B cell (primary cell): Measurements from ENCODE around the gene RING1. TPM values are rescaled to one million over a fixed set of nuclear protein-coding genes. Genes with fewer than 3 reads are reported as not detected.

ENCODE experiments used
- ATAC-seq: fragments of 200-7000 bp; cut with Tn5 transposase; one replicate; pipeline ENCODE4 v1.10.0; 2021; ENCODE audit warnings: low read depth, mild to moderate bottlenecking, moderate number of reproducible peaks, moderate library complexity
- CTCF ChIA-PET: fragments of 350-600 bp; sonication (Branson Sonifier 250); formaldehyde crosslinking; loops from one replicate; lab custom pipeline; 2021; ENCODE audit warnings: antibody characterized with exemption, inconsistent platforms; lab: Charles Lee
- POLR2A ChIA-PET: fragments of 350-600 bp; sonication (Branson Sonifier 250); formaldehyde crosslinking; loops from one replicate; lab custom pipeline; 2021; ENCODE audit warnings: antibody characterized with exemption; lab: Charles Lee
- DNase-seq: peaks from one replicate; pipeline ENCODE4 v3.0.0; 2013
- H2AFZ ChIP-seq: 2 replicates; pipeline ENCODE4 v1.6.1; 2012; ENCODE audit warnings: mild to moderate bottlenecking, low read depth, low read length; ENCODE audit not compliant: insufficient read depth, poor library complexity, severe bottlenecking
- H3K27ac ChIP-seq, 2 donors: 1 replicate in 1 of 2; 2 replicates in 1 of 2; pipeline ENCODE4 v1.5.1; 2012 to 2013; ENCODE audit warnings: low read length in 2 of 2, mild to moderate bottlenecking in 2 of 2, moderate library complexity in 1 of 2
- H3K27me3 ChIP-seq, 4 experiments: fragments of 200-600 bp in 1 of 4; sonication (generic) in 1 of 4; replicated peaks in 1 of 4; 1 replicate in 2 of 4; 2 replicates in 2 of 4; pipeline versions ENCODE4 v1.6.1 to v1.7.0; 2013 to 2016; ENCODE audit warnings: low read length in 3 of 4, mild to moderate bottlenecking in 2 of 4, mixed read lengths in 1 of 4, moderate library complexity in 1 of 4; ENCODE audit not compliant: insufficient read depth in 4 of 4, control insufficient read depth in 3 of 4; ENCODE audit errors: control extremely low read depth in 1 of 4
- H3K36me3 ChIP-seq, 2 experiments: replicated peaks in 1 of 2; 1 replicate in 1 of 2; 2 replicates in 1 of 2; pipeline versions ENCODE4 v1.6.1 to v1.7.1; 2013; ENCODE audit warnings: low read length in 1 of 2; ENCODE audit not compliant: insufficient read depth in 2 of 2, control insufficient read depth in 1 of 2; ENCODE audit errors: control extremely low read depth in 1 of 2, extremely low read depth in 1 of 2
- H3K4me1 ChIP-seq, 2 donors: fragments of 200-600 bp in 1 of 2; sonication (generic) in 1 of 2; 1 replicate in 1 of 2; 2 replicates in 1 of 2; pipeline versions ENCODE4 v1.5.1 to v1.6.1; 2013 to 2017; ENCODE audit warnings: low read length in 2 of 2; ENCODE audit not compliant: control insufficient read depth in 2 of 2, insufficient read depth in 2 of 2
- H3K4me2 ChIP-seq: replicated peaks from 2 replicates; pipeline ENCODE3; 2012; ENCODE audit warnings: mild to moderate bottlenecking, low read depth, low read length; ENCODE audit not compliant: poor library complexity, severe bottlenecking
- H3K4me3 ChIP-seq, 5 experiments: fragments of 200-600 bp in 1 of 5; sonication (generic) in 1 of 5; 1 replicate in 3 of 5; 2 replicates in 2 of 5; pipeline versions ENCODE4 v1.5.1 to v1.7.0; 2011 to 2016; ENCODE audit warnings: low read length in 4 of 5, mild to moderate bottlenecking in 4 of 5, low read depth in 2 of 5, control low read depth in 1 of 5, moderate library complexity in 1 of 5; ENCODE audit not compliant: insufficient read depth in 1 of 5; ENCODE audit errors: control extremely low read depth in 1 of 5, extremely low read depth in 1 of 5
- H3K79me2 ChIP-seq: fragments of 200-600 bp; sonication (generic); one replicate; pipeline ENCODE4 v1.6.0; 2016; ENCODE audit warnings: low read length; ENCODE audit not compliant: control insufficient read depth, insufficient read depth
- H3K9ac ChIP-seq: fragments of 200-600 bp; sonication (generic); 2 replicates; pipeline ENCODE4 v1.6.1; 2017; ENCODE audit warnings: mild to moderate bottlenecking, low read length, moderate library complexity
- H3K9me3 ChIP-seq, 3 donors: one replicate each; pipeline versions ENCODE4 v1.6.1 to v1.7.1; 2013; ENCODE audit warnings: low read length in 2 of 3; ENCODE audit not compliant: control insufficient read depth in 2 of 3, insufficient read depth in 1 of 3; ENCODE audit errors: control extremely low read depth in 1 of 3
- H4K20me1 ChIP-seq: 2 replicates; pipeline ENCODE4 v1.6.0; 2012; ENCODE audit warnings: mild to moderate bottlenecking, low read length; ENCODE audit not compliant: insufficient read depth, control insufficient read depth, poor library complexity, severe bottlenecking
- H3K27ac Mint-ChIP-seq: one replicate; pipeline ENCODE4 v1.8.0; 2021; ENCODE audit warnings: mixed read lengths
- H3K27me3 Mint-ChIP-seq: one replicate; pipeline ENCODE4 v1.8.0; 2021; ENCODE audit warnings: mixed read lengths
- H3K4me1 Mint-ChIP-seq: one replicate; pipeline ENCODE4 v1.8.0; 2021; ENCODE audit warnings: mixed read lengths
- H3K4me3 Mint-ChIP-seq: one replicate; pipeline ENCODE4 v1.8.0; 2021; ENCODE audit warnings: mixed read lengths
- H3K9me3 Mint-ChIP-seq: one replicate; pipeline ENCODE4 v1.8.0; 2022; ENCODE audit warnings: mixed read lengths; ENCODE audit not compliant: insufficient read depth
- EZH2 ChIP-seq: IDR thresholded peaks from 2 replicates; pipeline ENCODE4 v1.6.1; 2012; ENCODE audit warnings: borderline replicate concordance, low read depth, mild to moderate bottlenecking, moderate library complexity, low read length; ENCODE audit not compliant: insufficient read depth, poor library complexity, severe bottlenecking
- WGBS: methylation state at CpG from one replicate; pipeline ENCODE4 v1.1.5; 2013; ENCODE audit warnings: missing lambda C conversion rate; ENCODE audit not compliant: insufficient coverage; 5-methylcytosine and 5-hydroxymethylcytosine counted together
- intact Hi-C: fragments of 100-400 bp; cut with micrococcal nuclease; formaldehyde crosslinking; loops from one replicate; pipeline ENCODE4 v1.10.0; 2022
- polyA plus RNA-seq: library from polyadenylated mRNA; depleted of rRNA; stranded (reverse); fragments of >200 nt; gene quantifications from 2 replicates; pipeline ENCODE4 v1.2.3, GENCODE V29; 2012
- total RNA-seq, 2 donors: library from RNA; stranded (reverse); fragments of 120-200 nt in 1 of 2; gene quantifications; 1 replicate in 1 of 2; 2 replicates in 1 of 2; pipeline versions ENCODE4 v1.2.3 to v1.2.4, GENCODE V29; 2013 to 2022
- TF ChIP-seq, protein P1 (sequence below): fragments of 200-600 bp; IDR thresholded peaks from one replicate; pipeline ENCODE4 v1.8.0; 2022; ENCODE audit warnings: antibody characterized with exemption, mild to moderate bottlenecking

Gene RING1
- total and polyA plus RNA-seq, 2 donors (not counting 1 experiment from before 2014, with no cell fraction given): 37.1 to 44.2 TPM

DNA sequence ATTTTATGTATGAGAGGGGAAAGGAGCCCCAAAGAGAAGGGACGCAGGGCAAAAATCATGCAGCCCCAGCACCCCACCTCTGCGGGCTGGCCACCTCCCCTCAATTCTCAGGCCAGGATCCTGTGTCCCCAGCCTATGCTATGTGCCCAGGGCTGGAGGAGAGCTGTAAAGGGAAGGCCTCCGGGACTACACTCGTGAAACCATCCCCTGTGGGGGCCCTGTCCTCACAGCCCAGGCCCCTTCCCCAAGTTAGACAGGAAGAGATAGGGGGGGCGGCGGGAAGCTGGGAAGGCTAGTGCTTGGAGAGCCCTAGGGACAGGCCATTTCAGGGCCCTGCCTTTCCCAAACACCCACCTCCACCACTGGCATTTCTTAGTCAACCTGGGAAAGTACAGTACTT, 14.7 kb upstream of the RING1 start:
- Histone ChIP-seq H3K4me2 (peak overlapping the region; percentile 98), H3K36me3 (peaks cover 0 to 37% of the 10 kb centered on the region in 2 experiments), H4K20me1 (peaks cover 15% of the 10 kb centered on the region), H3K4me1 (peaks cover 21 to 30% of the 10 kb centered on the region in 2 donors), H2AFZ (no peak overlapping the region), H3K9ac (no peak overlapping the region), H3K4me3 (peak overlapping the region in 1 of 5 experiments; percentile 2), H3K79me2 (peaks cover 11% of the 10 kb centered on the region), H3K27ac (no peak overlapping the region), H3K27me3 (peaks cover 0 to 38% (median 15%) of the 10 kb centered on the region in 4 experiments), H3K9me3 (peaks cover 0 to 8% (median 0%) of the 10 kb centered on the region in 3 donors)
- DNase-seq (no peak), ATAC-seq (no peak)
- ChIA-PET CTCF (no interaction called here), POLR2A (interaction anchor here (0.6 kb wide), 1 partner anchor 56 kb away, joined by 3 read pairs; no protein-coding TSS in a partner anchor)
- H3K9me3 Mint-ChIP-seq: no peaks in the 10 kb centered on the region
- intact Hi-C loops: loop anchor here (2.0 kb wide), 1 partner anchor 15 kb away; the partner anchor contains the start of gene RING1
- 83% methylated on average over 4 of the region's 6 CpGs for WGBS
- H3K27ac Mint-ChIP-seq: peak overlapping the region; percentile 26
- H3K4me3 Mint-ChIP-seq: peak overlapping the region; percentile 59
- H3K27me3 Mint-ChIP-seq: peaks cover 17% of the 10 kb centered on the region
- no peak for TF ChIP-seq EZH2
- TF ChIP-seq, protein P1, sequence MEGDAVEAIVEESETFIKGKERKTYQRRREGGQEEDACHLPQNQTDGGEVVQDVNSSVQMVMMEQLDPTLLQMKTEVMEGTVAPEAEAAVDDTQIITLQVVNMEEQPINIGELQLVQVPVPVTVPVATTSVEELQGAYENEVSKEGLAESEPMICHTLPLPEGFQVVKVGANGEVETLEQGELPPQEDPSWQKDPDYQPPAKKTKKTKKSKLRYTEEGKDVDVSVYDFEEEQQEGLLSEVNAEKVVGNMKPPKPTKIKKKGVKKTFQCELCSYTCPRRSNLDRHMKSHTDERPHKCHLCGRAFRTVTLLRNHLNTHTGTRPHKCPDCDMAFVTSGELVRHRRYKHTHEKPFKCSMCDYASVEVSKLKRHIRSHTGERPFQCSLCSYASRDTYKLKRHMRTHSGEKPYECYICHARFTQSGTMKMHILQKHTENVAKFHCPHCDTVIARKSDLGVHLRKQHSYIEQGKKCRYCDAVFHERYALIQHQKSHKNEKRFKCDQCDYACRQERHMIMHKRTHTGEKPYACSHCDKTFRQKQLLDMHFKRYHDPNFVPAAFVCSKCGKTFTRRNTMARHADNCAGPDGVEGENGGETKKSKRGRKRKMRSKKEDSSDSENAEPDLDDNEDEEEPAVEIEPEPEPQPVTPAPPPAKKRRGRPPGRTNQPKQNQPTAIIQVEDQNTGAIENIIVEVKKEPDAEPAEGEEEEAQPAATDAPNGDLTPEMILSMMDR: no peak
- H3K4me1 Mint-ChIP-seq: peaks cover 35% of the 10 kb centered on the region

DNA sequence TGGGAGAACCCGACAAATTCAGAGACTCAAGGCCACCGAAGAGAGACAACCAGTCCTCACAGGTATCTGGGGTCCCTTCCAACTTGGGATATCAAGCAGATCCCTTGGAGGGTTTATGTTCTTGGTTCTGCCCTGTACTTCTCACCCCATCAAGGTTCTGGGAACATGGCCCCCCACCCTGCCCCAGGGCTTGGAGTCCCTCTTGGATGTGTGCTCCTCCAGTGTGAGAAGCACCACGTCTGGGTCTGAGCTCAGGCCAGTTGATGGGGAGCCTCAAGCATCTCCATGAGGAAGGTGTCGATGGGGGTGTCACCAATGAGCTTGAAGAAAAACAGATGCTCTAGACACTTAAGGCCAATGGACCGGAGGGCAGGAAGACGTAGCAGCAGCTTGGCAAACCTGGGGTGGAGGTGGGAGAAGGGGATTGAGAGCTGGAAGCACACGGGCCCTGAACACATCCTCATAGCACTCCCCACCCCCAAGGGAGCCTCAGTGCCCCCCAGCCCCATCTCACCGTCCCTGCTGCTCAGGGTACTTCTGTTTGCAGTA, 13.8 kb upstream of the RING1 start:
- WGBS: 92% methylated on average over 5 of the region's 8 CpGs
- no peak for ATAC-seq
- Histone ChIP-seq H3K27ac (no peak overlapping the region), H4K20me1 (peaks cover 15% of the 10 kb centered on the region), H2AFZ (no peak overlapping the region), H3K79me2 (peaks cover 20% of the 10 kb centered on the region), H3K9me3 (peaks cover 0 to 8% (median 0%) of the 10 kb centered on the region in 3 donors), H3K9ac (no peak overlapping the region), H3K4me2 (no peak overlapping the region), H3K27me3 (peaks cover 0 to 30% (median 13%) of the 10 kb centered on the region in 4 experiments), H3K4me1 (peaks cover 25 to 37% of the 10 kb centered on the region in 2 donors), H3K4me3 (no peak overlapping the region), H3K36me3 (peaks cover 0 to 37% of the 10 kb centered on the region in 2 experiments)
- DNase-seq: no peak
- Mint-ChIP-seq H3K4me1 (peaks cover 43% of the 10 kb centered on the region), H3K27me3 (peaks cover 16% of the 10 kb centered on the region), H3K9me3 (no peaks in the 10 kb centered on the region), H3K27ac (no peak overlapping the region), H3K4me3 (no peak overlapping the region)
- TF ChIP-seq, protein P1: no peak
- TF ChIP-seq EZH2: no peak
- ChIA-PET POLR2A (interaction anchor here (0.5 to 1.2 kb wide), 2 partner anchors 14 to 756 kb away, joined by 3 to 4 read pairs; partner anchors contain the start of gene RING1), CTCF (interaction anchor here (1.0 kb wide), 1 partner anchor 10 kb away, joined by 3 read pairs; no protein-coding TSS in a partner anchor)
- intact Hi-C loops: no loop called here
